Stomach (tissue), 4 donors: ENCODE results near the gene AFAP1L1.

Experiments used
- POLR2A ChIP-seq, 4 donors: fragments of 450-650 bp; IDR thresholded peaks; one replicate each; pipeline ENCODE4 v1.6.1; 2016; ENCODE audit warnings: antibody characterized with exemption in 4 of 4, control low read depth in 2 of 4, mild to moderate bottlenecking in 1 of 4, moderate library complexity in 1 of 4
- POLR2AphosphoS5 ChIP-seq, 3 donors: sonication (generic); formaldehyde crosslinking; IDR thresholded peaks; one replicate each; pipeline ENCODE4 v1.6.1; 2016; ENCODE audit warnings: antibody characterized with exemption in 3 of 3
- TF ChIP-seq, protein P1 (sequence below), 7 experiments: fragments of 450-650 bp in 4 of 7; fragments of 200-600 bp in 3 of 7; sonication (generic) in 3 of 7; IDR thresholded peaks; one replicate each; pipeline ENCODE4 v1.5.1; 2016 to 2019; ENCODE audit warnings: antibody characterized with exemption in 7 of 7, control low read depth in 2 of 7, mild to moderate bottlenecking in 1 of 7

DNA sequence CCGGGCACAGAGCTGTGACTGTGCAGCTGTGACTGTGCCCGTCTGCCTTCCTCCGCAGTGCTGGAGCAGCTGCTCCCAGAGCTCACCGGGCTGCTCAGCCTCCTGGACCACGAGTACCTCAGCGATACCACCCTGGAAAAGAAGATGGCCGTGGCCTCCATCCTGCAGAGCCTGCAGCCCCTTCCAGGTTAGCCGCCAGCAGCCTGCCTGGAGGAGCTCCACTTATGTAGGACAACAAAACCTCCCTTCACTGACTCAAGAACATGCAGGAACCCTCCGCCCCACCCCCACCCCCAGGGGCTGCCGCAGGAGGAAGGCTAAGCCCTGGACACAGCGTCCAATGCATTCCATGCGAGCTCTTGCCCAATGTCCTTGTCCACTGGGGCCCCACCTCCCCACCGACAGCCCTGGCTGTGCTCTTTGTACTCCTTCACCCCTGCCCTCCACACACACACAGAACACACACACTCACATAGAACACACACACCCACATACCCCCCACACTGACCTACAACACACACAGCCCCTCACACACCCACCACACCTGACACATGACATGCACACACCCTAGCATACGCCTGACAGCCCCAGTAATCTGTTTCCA is 27.9 kb downstream of the AFAP1L1 start:
- TF ChIP-seq, protein P1, sequence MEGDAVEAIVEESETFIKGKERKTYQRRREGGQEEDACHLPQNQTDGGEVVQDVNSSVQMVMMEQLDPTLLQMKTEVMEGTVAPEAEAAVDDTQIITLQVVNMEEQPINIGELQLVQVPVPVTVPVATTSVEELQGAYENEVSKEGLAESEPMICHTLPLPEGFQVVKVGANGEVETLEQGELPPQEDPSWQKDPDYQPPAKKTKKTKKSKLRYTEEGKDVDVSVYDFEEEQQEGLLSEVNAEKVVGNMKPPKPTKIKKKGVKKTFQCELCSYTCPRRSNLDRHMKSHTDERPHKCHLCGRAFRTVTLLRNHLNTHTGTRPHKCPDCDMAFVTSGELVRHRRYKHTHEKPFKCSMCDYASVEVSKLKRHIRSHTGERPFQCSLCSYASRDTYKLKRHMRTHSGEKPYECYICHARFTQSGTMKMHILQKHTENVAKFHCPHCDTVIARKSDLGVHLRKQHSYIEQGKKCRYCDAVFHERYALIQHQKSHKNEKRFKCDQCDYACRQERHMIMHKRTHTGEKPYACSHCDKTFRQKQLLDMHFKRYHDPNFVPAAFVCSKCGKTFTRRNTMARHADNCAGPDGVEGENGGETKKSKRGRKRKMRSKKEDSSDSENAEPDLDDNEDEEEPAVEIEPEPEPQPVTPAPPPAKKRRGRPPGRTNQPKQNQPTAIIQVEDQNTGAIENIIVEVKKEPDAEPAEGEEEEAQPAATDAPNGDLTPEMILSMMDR (IDR thresholded peaks at IDR 0.05): no peak
- no peak for TF ChIP-seq POLR2A (IDR thresholded peaks at IDR 0.05)
- TF ChIP-seq POLR2AphosphoS5 (IDR thresholded peaks at IDR 0.05): no peak
